Smooth muscle cell (in vitro differentiated cells): ENCODE measurements around the gene TTC33. TPM values are rescaled to one million over a fixed set of nuclear protein-coding genes. Genes with fewer than 3 reads are reported as not detected.

Experiments
- DNase-seq: peaks from one replicate; lab custom pipeline; 2025; ENCODE audit not compliant: unreplicated experiment; lab: John Stamatoyannopoulos, UW
- H2AFZ ChIP-seq: fragments of 200-600 bp; sonication (generic); 2 replicates; pipeline ENCODE4 v1.6.0; 2016; ENCODE audit warnings: antibody characterized with exemption, low read depth, mild to moderate bottlenecking
- H3F3A ChIP-seq: fragments of 200-600 bp; sonication (generic); 2 replicates; pipeline ENCODE4 v1.6.0; 2017; ENCODE audit warnings: antibody characterized with exemption, low read depth
- H3K27ac ChIP-seq: fragments of 200-600 bp; sonication (generic); 2 replicates; pipeline ENCODE4 v1.5.1; 2016; ENCODE audit warnings: low read depth, mild to moderate bottlenecking
- H3K27me3 ChIP-seq: fragments of 200-600 bp; sonication (generic); 2 replicates; pipeline ENCODE4 v1.6.1; 2016; ENCODE audit warnings: low read depth, mild to moderate bottlenecking
- H3K36me3 ChIP-seq: fragments of 200-600 bp; sonication (generic); 2 replicates; pipeline ENCODE4 v1.5.1; 2016; ENCODE audit warnings: low read depth
- H3K4me1 ChIP-seq: fragments of 200-600 bp; sonication (generic); 2 replicates; pipeline ENCODE4 v1.5.1; 2016; ENCODE audit warnings: low read depth
- H3K4me2 ChIP-seq: fragments of 200-600 bp; sonication (generic); 2 replicates; pipeline ENCODE4 v1.6.0; 2016; ENCODE audit warnings: mild to moderate bottlenecking
- H3K4me3 ChIP-seq: fragments of 200-600 bp; sonication (generic); 2 replicates; pipeline ENCODE4 v1.5.1; 2016; ENCODE audit warnings: mild to moderate bottlenecking
- H3K79me2 ChIP-seq: fragments of 200-600 bp; sonication (generic); 2 replicates; pipeline ENCODE4 v1.6.0; 2016; ENCODE audit warnings: low read depth, mild to moderate bottlenecking
- H3K9ac ChIP-seq: fragments of 200-600 bp; sonication (generic); 2 replicates; pipeline ENCODE4 v1.6.0; 2016; ENCODE audit warnings: low read depth
- H3K9me3 ChIP-seq: fragments of 200-600 bp; sonication (generic); replicated peaks from 2 replicates; pipeline ENCODE4 v1.5.1; 2016; ENCODE audit warnings: low read depth
- H4K20me1 ChIP-seq: fragments of 200-600 bp; sonication (generic); 2 replicates; pipeline ENCODE4 v1.6.0; 2016; ENCODE audit warnings: low read depth
- WGBS: methylation state at CpG from one replicate; pipeline ENCODE4 v1.1.7; 2016; ENCODE audit warnings: low lambda C conversion rate; 5-methylcytosine and 5-hydroxymethylcytosine counted together
- polyA plus RNA-seq: library from polyadenylated mRNA; unstranded; fragments of >200 nt; fragmentation: Nextera tagmentation; extraction: Ambion mirVana; gene quantifications from 2 replicates; pipeline ENCODE4 v1.2.1, GENCODE V29; 2016
- total RNA-seq: library from RNA; depleted of rRNA; stranded (reverse); fragments of >200 nt; gene quantifications from 2 replicates; pipeline ENCODE4 v1.2.3, GENCODE V29; 2014
- TF ChIP-seq, protein P1 (sequence below): fragments of 200-600 bp; sonication (generic); IDR thresholded peaks from 2 replicates; pipeline ENCODE4 v1.5.1; 2017; ENCODE audit warnings: borderline replicate concordance, mild to moderate bottlenecking, antibody characterized with exemption; ENCODE audit not compliant: insufficient read depth, poor library complexity, severe bottlenecking

Gene TTC33
- total and polyA plus RNA-seq, 2 experiments from 2014 or later, result 13.1 to 22.1 TPM

GRCh38 chr5:40776658-40776977 lies 20.9 kb upstream of the TTC33 start:
- peaks cover 49% of the 10 kb centered on the region for H3K79me2 ChIP-seq

DNA sequence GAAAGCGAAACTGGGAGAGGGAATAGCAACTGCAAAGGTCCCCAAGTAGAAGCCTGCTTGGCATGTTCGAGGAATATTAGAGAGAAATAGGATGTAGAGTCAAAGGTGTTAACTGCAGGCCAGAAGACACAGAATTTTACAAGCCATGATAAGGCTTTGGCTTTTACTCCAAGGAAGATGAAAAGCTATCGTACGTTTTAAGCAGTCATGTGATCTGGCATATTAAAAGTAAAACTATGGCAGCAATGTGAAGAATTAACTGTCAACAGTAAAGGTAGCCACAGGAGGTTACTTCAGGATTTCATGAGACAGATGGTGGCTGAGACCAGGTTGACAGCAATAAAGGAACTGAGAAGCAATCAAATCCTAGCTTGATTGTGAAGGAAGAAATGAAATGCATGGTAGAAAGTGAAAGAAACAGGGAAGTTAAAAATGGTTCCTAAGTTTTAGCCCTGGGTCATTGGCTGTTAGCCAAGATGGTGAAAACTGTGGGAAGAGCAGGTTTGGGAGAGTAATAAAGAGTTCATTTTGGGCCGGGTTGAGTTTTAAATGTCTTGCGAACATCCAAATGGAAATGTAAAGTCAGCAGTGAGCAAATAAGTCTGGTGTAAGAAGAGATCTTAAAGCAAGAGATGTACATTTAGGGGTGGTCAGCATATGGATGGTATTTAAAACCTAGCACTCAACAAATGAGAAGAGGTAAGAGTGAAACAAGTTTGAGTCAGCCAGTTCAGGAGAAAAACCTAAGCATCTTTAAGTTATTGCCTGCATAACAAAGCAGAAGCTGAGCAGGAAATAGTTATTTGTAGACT lies 20.3 kb upstream of the TTC33 start:
- Histone ChIP-seq H3K9ac (no peak overlapping the region), H3K4me2 (no peak overlapping the region), H2AFZ (no peak overlapping the region), H3F3A (no peaks in the 10 kb centered on the region), H3K27ac (no peak overlapping the region), H3K27me3 (no peaks in the 10 kb centered on the region), H4K20me1 (peaks cover 62% of the 10 kb centered on the region), H3K36me3 (peaks cover 1% of the 10 kb centered on the region), H3K79me2 (peaks cover 43% of the 10 kb centered on the region), H3K4me3 (no peak overlapping the region), H3K9me3 (no peaks in the 10 kb centered on the region), H3K4me1 (no peaks in the 10 kb centered on the region)
- no peak for DNase-seq
- TF ChIP-seq, protein P1, sequence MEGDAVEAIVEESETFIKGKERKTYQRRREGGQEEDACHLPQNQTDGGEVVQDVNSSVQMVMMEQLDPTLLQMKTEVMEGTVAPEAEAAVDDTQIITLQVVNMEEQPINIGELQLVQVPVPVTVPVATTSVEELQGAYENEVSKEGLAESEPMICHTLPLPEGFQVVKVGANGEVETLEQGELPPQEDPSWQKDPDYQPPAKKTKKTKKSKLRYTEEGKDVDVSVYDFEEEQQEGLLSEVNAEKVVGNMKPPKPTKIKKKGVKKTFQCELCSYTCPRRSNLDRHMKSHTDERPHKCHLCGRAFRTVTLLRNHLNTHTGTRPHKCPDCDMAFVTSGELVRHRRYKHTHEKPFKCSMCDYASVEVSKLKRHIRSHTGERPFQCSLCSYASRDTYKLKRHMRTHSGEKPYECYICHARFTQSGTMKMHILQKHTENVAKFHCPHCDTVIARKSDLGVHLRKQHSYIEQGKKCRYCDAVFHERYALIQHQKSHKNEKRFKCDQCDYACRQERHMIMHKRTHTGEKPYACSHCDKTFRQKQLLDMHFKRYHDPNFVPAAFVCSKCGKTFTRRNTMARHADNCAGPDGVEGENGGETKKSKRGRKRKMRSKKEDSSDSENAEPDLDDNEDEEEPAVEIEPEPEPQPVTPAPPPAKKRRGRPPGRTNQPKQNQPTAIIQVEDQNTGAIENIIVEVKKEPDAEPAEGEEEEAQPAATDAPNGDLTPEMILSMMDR, result no peak
- 77% methylated on average over 6 of the region's 6 CpGs for WGBS

More at GRCh38 chr5:40776658-40776977, 20.9 kb upstream of the TTC33 start:
- H3K4me2 ChIP-seq, result no peak overlapping the region
- H3K27ac ChIP-seq, result no peak overlapping the region
- no peak overlapping the region for H3K9ac ChIP-seq
- H3K36me3 ChIP-seq, result no peaks in the 10 kb centered on the region
- H2AFZ ChIP-seq, result no peak overlapping the region
- no peaks in the 10 kb centered on the region for H3K9me3 ChIP-seq
- H4K20me1 ChIP-seq, result peaks cover 68% of the 10 kb centered on the region
- H3F3A ChIP-seq, result no peaks in the 10 kb centered on the region
- DNase-seq, result no peak
- no peak overlapping the region for H3K4me3 ChIP-seq
- WGBS, result 80% methylated on average over 1 of the region's 1 CpG
- TF ChIP-seq, protein P1, result no peak
- no peaks in the 10 kb centered on the region for H3K27me3 ChIP-seq
- H3K4me1 ChIP-seq, result no peaks in the 10 kb centered on the region

- no peaks in the 10 kb centered on the region for H3F3A ChIP-seq
- H3K4me3 ChIP-seq, result no peak overlapping the region
- H3K4me1 ChIP-seq, result no peaks in the 10 kb centered on the region
- WGBS, result 67% methylated on average over 4 of the region's 4 CpGs
- no peak overlapping the region for H3K4me2 ChIP-seq
- TF ChIP-seq, protein P1, result no peak
- H3K27ac ChIP-seq, result no peak overlapping the region
- H3K79me2 ChIP-seq, result peaks cover 35% of the 10 kb centered on the region
- H3K27me3 ChIP-seq, result no peaks in the 10 kb centered on the region
- no peak overlapping the region for H2AFZ ChIP-seq
- H3K36me3 ChIP-seq, result peaks cover 3% of the 10 kb centered on the region
- no peak overlapping the region for H3K9ac ChIP-seq
- no peaks in the 10 kb centered on the region for H3K9me3 ChIP-seq
- DNase-seq, result no peak
- H4K20me1 ChIP-seq, result peaks cover 54% of the 10 kb centered on the region
Observed at GRCh38 chr5:40775085-40775845, 19.5 kb upstream of the TTC33 start.
